NCI-H2196 treated with DMSO at 0.1 percent for 48 hours (cell line): ENCODE data around the gene HEPN1.

Experiments used
- DNase-seq: peaks from one replicate; lab custom pipeline; 2025; ENCODE audit not compliant: unreplicated experiment; lab: John Stamatoyannopoulos, UW

Gene HEPN1

DNA sequence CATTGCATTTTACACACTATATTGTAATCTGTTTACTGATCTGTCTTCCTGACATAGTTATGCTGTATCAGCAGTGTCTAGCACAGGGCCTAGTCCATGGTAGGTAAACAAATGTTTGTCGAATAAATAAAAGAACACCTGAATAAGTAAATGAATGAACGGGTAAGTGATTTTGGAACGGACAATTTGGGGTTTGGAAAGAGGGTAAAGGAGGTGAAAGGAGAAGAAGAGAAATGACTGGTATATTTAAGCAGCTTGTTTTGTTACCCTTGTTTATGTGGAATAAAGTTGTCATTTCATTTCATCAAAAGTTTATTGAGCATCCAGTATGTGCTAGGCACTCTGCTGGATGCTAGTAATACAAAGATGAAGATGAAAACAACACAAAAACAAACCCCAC lies at the start of gene HEPN1:
TSS of gene HEPN1 (plus strand) at position 301 of the 400 bp plus-strand sequence.
- DNase-seq = no peak

DNA sequence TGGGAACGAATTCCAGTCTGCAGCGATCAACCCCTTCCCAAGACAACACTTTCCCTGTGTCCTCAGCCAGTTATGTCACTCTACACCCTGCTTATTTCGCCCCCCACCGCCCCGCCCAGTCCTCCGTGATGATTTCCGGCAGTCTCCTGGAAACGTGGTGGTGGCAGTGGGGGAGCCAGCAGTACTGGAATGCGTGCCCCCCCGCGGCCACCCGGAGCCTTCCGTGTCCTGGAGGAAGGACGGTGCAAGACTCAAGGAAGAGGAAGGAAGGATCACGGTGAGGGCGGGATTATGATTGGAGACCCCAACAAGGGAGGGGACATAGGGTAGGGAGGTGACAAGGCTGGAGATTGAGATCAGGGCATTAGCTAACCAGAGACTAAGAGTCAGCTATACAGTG lies 49.7 kb upstream of the HEPN1 start:
- no peak for DNase-seq

DNA sequence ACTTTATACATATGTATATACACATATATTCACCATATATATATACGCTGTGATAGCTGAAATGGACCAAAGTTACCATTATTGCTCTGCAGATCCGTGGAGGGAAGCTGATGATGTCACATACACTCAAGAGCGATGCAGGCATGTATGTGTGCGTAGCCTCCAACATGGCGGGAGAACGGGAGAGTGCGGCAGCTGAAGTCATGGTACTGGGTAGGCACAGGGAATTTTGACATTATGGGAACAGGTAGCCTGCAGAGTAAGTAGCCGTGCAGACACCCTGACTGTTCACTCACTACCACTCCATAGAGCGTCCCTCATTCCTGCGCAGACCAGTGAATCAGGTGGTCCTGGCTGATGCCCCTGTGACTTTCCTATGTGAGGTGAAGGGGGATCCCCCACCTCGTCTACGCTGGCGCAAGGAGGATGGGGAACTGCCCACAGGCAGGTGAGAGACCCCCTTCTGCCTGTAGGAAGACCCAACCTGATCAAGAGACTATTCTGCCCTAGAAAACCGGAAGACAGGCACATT lies 49.1 kb upstream of the HEPN1 start:
- DNase-seq = no peak

DNA sequence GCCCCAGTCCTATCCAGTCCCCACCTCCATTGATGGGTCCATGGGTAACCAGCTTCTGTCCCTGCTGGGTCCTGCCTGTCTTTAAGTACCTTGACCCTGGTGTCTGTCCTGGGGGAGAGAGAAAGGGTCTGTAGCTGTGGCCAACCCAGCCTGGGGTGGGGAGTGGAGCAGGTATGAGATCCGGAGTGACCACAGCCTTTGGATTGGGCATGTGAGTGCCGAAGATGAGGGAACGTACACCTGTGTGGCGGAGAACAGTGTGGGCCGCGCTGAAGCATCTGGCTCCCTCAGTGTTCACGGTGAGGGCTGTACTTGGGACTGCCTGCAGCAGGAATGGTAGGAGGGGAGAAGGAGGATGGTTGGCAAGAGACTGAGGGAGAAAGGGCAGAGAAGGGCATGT lies 48.6 kb upstream of the HEPN1 start:
- no peak for DNase-seq

DNA sequence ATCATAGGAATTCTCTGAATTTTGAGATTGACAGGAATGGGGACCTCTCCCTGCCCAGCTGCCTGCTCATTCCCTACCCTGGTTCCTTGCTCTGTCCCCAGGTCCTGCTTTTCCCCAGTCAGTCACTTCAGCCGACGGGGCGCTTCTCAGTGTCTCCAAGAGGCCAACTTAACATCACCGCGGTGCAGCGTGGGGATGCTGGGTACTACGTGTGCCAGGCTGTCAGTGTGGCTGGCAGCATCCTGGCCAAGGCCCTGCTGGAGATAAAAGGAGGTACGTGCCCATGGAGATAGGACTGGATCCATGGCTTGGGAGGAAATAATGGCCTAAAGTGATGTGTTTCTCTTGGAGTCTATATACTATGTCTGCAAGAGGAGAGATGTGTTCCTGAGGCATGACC lies 46.8 kb upstream of the HEPN1 start:
- DNase-seq = no peak

DNA sequence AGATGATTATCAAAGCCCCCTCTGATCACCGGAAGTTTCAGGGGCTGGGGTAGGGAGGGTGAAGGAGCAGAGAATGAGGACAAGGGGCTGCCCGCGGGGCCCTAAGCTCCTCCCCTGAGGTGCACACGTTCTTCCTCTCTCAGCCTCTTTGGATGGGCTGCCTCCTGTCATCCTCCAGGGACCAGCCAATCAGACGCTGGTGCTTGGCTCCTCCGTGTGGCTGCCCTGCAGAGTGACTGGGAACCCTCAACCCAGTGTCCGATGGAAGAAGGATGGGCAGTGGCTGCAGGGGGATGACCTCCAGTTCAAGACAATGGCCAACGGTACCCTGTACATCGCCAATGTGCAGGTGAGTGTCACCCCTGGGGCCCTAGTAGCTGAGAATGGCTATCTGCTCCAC lies 46.3 kb upstream of the HEPN1 start:
- no peak for DNase-seq

DNA sequence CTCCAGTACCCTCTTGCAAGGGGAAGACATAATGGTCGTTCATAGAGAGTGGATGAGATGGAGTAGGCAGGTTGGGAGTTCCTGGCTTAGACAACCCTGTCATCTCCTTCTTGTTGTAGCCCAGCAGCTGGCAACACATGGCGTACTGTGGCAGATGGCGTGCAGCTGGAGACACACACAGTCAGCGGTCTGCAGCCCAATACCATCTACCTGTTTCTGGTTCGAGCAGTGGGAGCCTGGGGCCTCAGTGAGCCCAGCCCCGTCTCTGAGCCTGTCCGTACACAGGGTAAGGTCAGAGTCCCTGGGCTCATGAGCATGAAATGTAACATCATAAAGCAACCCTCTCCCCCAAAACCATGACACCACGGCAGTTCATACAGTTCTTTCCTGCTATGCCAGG lies 45.1 kb upstream of the HEPN1 start:
- no peak for DNase-seq

DNA sequence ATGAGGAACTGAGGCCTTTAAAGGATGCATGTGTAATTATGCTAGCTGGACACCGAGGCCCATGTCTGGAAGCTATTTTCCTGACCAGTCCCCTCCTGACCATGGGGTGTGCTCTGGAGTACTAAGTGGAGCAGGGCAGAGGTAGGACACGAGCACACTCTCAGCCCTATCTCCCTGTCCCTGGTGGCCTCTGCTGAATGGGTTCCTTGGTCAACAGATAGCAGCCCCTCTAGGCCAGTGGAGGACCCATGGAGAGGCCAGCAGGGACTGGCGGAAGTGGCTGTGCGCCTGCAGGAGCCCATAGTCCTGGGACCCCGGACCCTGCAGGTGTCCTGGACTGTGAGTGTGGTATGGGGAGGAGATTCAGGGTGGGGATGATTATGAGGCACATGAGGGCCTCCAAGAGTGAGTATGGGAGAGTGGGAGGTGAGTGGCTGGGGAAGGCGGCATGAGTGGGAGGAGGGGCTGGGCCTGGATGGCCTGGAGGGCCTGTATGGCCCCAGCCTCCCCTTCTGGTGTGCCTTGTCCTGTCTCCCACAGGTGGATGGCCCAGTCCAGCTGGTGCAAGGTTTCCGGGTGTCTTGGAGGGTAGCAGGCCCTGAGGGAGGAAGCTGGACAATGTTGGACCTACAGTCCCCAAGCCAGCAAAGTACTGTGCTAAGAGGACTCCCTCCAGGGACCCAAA lies 44.3 kb upstream of the HEPN1 start:
- DNase-seq = no peak

DNA sequence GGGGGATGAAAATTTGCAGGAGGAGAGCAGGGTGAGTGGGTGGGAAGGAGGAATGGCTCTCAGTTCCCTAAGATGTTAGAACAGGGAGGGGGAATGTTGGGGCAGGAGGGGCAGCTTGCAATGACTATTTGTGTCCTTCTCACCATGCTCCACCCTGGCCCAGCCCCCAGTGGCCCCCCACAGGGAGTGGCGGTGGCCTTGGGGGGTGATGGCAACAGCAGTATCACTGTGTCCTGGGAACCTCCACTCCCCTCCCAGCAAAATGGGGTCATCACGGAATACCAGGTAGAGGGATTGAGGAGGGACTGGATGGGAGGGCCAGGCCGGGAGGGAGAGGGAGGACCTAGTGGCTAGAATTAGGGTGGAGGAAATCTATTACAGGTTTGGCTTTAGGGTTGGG lies 43.6 kb upstream of the HEPN1 start:
- no peak for DNase-seq

DNA sequence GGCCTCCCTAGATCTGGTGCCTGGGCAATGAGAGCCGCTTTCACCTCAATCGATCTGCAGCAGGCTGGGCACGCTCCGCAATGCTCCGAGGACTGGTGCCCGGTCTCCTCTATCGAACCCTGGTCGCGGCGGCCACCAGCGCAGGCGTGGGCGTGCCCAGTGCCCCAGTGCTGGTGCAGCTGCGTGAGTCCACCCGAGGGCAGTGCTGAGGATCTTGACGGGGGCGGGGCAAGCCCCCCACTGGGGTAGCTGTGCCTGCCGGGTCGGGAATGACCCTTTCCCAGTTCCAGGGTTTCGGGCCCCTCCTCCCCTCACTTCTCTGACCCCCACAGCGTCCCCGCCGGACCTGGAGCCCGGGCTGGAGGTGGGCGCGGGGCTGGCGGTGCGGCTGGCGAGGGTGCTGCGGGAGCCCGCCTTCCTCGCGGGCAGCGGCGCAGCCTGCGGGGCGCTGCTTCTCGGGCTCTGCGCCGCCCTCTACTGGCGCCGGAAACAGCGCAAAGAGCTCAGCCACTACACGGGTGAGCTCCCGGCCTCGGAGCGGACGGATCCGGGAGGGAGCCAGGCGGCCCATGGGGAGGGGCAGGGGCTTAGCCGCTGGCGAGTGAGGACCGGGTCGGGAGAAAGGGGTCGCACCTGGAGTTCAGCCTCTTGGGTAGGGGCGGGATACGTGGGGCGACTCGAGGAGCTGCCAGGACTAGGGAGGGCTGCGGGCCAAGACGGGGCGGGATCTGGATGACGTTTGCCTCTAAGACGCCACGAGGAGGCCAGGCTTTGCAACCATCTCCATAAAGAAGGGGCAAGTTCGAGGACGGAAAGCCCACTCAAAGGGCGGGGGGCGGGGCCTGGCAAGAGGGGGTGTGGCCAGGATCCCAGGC lies 42.9 kb upstream of the HEPN1 start:
- DNase-seq = peak; percentile 71

DNA sequence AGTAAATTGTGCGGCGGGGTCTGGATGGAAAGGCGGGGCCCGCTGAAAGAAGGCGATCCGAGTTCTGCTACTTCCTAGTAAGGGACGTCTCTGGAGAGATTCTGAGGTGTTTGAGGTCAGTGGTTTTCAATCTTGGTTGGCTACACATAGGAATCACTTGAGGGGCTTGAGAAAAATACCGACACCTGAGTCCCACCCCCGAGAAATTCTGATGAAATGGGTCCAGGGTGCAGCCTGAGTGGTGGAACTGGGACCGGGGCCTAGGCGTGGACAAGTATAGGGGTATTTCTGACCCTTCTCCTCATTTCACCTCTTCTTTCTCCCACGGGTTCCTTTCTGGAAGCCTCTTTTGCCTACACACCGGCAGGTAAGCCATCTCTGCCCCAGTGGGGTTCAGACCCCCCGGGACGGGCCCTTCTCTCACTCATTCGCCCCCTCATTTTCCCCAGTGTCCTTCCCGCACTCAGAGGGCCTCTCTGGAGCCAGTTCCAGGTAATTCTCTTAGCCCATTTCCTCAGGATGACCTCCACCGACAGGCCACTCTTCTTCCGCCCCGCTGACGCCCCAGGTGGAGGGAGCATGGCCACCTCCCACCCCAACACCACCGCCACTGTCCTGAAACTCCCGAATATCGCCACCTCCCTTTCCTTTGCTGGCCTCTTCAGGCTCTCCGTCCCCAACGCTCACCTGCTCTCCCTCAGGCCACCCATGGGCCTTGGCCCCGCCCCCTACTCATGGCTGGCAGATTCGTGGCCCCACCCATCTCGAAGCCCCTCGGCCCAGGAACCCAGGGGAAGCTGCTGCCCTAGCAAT lies 42.0 kb upstream of the HEPN1 start:
- DNase-seq = no peak

DNA sequence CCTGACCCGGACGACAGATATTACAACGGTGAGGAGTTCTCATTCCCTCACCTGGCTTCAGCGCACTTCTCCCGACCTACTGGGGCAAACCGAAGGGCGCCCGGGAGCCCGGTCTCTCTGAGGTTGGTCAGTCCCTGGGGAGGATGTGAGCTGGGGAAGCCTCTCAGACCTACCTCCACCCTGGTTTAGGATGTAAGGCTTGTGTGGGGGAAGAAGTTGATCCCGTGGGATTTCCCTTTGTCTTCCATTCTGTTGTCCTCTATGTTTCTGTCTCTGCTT lies 41.5 kb upstream of the HEPN1 start:
- no peak for DNase-seq

DNA sequence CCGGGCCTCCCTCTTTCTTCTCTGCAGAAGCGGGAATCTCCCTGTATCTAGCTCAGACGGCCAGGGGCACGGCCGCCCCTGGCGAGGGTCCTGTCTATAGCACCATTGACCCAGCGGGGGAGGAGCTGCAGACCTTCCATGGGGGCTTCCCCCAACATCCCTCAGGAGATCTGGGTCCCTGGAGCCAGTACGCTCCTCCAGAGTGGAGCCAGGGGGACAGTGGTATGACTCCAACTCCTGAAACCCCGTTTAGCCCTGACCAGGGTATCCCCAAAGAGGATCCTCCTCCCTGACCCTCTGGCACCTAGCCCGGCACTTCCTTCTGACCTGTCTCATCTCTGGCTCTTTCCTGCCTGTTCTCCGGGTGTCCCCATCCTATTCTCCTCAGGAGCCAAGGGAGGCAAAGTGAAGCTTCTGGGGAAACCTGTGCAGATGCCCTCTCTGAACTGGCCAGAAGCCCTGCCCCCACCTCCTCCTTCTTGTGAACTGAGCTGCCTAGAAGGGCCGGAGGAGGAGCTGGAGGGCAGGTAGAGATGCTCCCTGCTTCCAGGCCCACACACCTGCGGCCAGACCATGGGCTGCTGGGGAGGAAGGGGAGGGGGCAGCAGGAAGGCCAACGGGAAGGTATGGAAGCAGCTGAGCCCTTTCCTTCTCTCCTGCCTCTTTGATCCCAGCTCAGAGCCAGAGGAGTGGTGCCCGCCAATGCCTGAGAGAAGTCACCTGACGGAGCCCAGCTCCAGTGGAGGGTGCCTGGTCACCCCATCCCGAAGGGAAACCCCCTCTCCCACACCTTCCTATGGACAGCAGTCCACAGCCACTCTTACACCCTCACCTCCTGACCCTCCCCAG lies 40.9 kb upstream of the HEPN1 start:
- no peak for DNase-seq

DNA sequence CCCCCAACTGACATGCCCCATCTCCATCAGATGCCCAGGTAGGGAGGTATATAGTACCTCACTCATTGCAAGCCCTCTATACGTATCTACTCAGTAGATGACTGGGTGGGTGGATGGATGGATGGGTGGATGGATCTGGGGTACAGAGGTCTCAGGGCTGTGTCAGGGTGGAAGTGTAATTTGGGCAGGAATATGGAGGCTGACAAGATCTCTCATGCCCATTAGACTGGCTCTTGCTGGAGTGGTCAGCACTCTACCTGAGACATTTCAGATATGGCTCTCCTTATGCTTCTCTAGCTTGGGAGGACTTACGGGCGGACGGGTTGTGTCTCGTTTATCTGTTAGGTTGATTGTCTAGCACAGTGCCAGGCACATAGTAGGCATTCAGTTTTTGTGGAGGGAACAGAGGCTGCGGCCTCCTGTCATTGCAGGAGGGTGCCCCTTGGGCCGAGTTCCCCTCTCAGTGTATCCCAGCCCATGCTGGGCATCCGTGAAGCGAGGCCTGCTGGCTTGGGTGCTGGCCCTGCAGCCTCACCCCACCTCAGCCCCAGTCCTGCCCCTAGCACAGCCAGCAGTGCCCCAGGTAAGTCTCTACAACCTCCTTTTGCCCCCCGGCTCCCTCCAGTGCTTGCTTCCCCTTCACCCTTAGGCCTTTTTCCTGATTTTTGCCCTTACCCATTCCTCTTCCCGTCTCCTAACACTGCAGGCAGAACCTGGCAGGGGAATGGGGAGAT lies 40.1 kb upstream of the HEPN1 start:
- DNase-seq = no peak

DNA sequence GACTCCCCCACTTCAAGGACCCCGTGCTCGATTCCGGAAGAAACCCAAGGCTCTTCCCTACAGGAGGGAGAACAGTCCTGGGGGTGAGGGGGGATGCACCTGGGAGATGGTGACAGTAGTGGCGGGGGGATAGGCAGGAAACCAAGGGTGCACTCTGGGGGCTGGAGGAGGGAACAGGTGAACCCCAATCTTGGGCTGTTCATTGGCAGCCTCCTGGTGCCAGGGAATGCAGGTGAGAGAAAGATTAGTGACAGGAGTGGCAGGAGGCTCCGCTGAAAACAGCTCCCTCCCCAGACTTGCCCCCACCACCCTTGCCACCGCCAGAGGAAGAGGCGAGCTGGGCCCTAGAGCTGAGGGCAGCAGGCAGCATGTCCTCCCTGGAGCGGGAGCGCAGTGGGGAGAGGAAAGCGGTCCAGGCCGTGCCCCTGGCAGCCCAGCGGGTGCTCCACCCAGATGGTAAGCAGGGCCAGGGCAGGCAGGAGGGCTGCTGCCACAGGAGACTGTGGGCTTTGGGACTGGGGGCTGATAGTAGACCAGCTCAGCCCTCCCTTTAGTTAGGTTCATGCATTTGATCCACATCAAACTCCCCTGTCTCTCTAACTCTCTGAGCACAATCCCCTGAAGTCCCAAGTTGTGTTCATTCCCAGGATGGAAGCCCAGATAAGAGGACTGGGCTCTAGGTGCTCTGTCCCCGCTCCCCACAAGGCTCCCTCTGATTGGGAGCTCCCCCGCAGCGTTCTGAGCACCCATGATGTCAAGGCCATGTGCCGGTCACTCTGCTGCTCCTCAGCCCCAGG lies 39.4 kb upstream of the HEPN1 start:
- no peak for DNase-seq

DNA sequence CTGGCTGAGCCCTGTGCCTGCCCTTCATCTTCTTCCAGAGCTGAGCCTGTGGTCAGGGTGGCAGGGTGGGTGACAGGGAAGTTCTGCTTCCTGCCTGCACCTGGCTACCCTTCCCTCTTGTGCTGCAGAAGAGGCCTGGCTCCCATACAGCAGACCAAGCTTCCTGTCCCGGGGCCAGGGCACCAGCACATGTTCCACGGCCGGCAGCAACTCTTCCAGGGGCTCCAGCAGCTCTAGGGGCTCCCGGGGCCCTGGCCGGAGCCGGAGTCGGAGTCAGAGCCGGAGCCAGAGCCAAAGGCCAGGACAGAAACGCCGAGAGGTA lies 38.8 kb upstream of the HEPN1 start:
- no peak for DNase-seq

DNA sequence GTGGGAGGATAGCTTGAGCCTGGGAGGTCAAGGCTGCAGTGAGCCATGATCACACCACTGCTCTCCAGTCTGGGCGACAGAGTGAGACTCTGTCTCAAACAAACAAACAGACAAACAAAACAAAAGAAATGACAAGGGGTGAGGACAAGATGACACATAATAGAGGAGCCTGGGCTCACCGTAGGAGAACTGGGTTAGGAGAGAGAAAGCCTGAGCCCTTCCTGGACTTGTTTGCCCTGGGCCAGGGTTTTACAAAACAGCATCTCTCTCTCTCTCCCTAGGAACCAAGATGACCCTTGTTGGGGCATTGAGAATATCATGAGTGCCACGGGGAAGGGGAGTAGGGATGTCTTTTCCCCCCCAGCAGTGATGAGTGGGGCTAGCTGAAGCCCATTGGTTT lies 38.1 kb upstream of the HEPN1 start:
- DNase-seq = no peak

DNA sequence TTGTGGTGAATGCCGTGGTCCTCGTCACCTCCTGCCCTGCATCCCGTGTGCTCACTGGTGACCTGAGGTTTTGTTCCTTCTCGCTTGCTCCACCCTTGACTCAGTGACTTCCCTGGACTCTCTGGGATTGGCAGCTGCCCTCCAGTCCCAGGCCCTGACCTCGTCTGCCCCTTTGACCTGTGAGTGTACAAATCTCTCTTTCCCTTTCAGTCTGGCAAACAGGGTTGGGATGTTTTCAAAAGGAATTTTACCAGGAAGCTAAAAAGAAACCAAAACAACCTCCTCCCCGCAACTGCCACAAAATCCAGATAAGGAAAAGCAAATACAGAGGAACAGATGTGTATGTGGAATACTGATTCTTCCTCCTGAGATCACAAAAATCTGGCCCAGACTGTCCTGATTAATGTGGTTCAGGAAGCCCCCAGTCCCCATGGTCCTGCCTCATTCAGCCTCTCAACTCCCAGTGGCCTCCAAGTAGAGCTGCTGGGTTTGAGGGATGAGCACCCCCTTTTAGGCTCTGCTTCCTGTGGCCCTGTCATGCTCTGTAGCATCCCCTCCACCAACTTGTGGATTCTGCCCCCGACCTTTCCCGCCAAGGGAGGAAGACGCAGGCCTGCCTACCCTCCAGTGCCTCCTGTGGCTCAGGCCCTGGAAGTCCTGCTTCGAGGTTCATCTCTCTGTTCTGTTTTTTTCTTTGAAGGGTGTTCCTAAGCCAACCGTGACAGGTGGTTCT lies 36.5 kb upstream of the HEPN1 start:
- no peak for DNase-seq

DNA sequence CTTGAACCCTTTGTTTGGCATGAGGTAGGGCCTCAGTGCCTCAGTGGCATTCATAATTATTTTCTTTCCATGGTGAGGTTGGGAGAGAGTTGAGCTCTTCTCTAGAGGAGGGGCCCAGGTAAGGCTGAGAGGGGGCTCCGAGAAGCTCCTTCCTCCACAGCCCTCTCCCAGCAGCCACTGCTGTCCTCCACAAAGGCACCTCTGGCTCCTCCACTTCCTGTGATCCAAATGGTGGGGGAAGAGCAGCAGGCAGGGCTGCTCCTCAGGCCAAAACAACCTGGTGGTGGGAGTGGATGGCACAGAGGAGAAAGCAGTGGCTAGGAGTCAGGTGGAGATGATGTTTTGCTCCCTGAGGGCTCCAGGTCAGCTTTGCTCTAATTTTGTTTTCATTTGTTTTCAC lies 34.7 kb upstream of the HEPN1 start:
- no peak for DNase-seq
